K562 (cell line): Measurements from ENCODE around the gene NHSL2. TPM values are rescaled to one million over a fixed set of nuclear protein-coding genes. Genes with fewer than 3 reads are reported as not detected.

ENCODE experiments used
- ATAC-seq: fragments of 200-7000 bp; cut with Tn5 transposase; 3 replicates; pipeline ENCODE4 v1.9.1; 2020; ENCODE audit warnings: moderate library complexity
- BruUV-seq: library from RNA; stranded (reverse); fragments of 400-500 nt; replicated peaks from 2 replicates; lab custom pipeline; 2021; lab: Mats Ljungman, UMichigan
- CTCF ChIA-PET: fragments of 300-600 bp; formaldehyde crosslinking; extraction: SDS; loops from one replicate; lab custom pipeline; 2021; ENCODE audit warnings: low intra/inter-chr PET ratio; lab: Yijun Ruan, JAX
- POLR2A ChIA-PET: fragments of 300-600, 350-650 bp; sonication (Branson Sonifier 250); formaldehyde crosslinking; extraction: SDS; loops from one replicate; lab custom pipeline; 2021; ENCODE audit warnings: antibody characterized with exemption, inconsistent platforms; lab: Yijun Ruan, JAX
- DNase-seq, 4 experiments: peaks; one replicate each; pipeline versions ENCODE4 v3.0.0 to v3.0.0-alpha.2; 2011 to 2018; ENCODE audit warnings: low spot score in 3 of 4, mixed read lengths in 3 of 4; ENCODE audit errors: extremely low read depth in 1 of 4
- FAIRE-seq: peaks from 2 replicates; lab custom pipeline; 2011; peaks lifted over from hg19 to GRCh38; lab: Jason Lieb, UNC
- H2AFZ ChIP-seq: 2 replicates; pipeline ENCODE4 v1.6.0; 2011; ENCODE audit warnings: low read depth, low read length, control low read depth, inconsistent platforms
- H3K27ac ChIP-seq: fragments of 200-600 bp; 3 replicates; pipeline ENCODE4 v1.8.0; 2011; ENCODE audit warnings: low read depth, mild to moderate bottlenecking, control low read depth, inconsistent platforms, low read length, moderate library complexity, mixed read lengths; ENCODE audit errors: extremely low read depth
- H3K27me3 ChIP-seq, 2 experiments: fragments of 300-600 bp in 1 of 2; 2 replicates in 1 of 2; 3 replicates in 1 of 2; pipeline versions ENCODE4 v1.6.0 to v1.8.0; 2011; ENCODE audit warnings: inconsistent platforms in 2 of 2, low read length in 2 of 2, mild to moderate bottlenecking in 1 of 2, mixed read lengths in 1 of 2, moderate library complexity in 1 of 2; ENCODE audit not compliant: control insufficient read depth in 2 of 2, insufficient read depth in 2 of 2
- H3K36me3 ChIP-seq: fragments of 300-600 bp; 3 replicates; pipeline ENCODE4 v1.8.0; 2011; ENCODE audit warnings: mild to moderate bottlenecking, low read length, inconsistent platforms; ENCODE audit not compliant: control insufficient read depth, insufficient read depth
- H3K4me1 ChIP-seq, 2 experiments: fragments of 200-600 bp in 1 of 2; replicated peaks in 1 of 2; 2 replicates in 1 of 2; 3 replicates in 1 of 2; pipeline versions ENCODE4 v1.5.1 to v1.8.0; 2011; ENCODE audit warnings: inconsistent platforms in 2 of 2, low read length in 2 of 2, mild to moderate bottlenecking in 1 of 2, mixed read lengths in 1 of 2, moderate library complexity in 1 of 2; ENCODE audit not compliant: control insufficient read depth in 2 of 2, insufficient read depth in 2 of 2
- H3K4me2 ChIP-seq: 2 replicates; pipeline ENCODE4 v1.6.1; 2011; ENCODE audit warnings: low read length, control low read depth, inconsistent platforms, mixed read lengths; ENCODE audit not compliant: insufficient read depth
- H3K4me3 ChIP-seq: fragments of 200-600 bp; sonication (generic), shearing (Covaris generic); 2 replicates; pipeline ENCODE4 v1.5.1; 2016; ENCODE audit warnings: control low read depth, inconsistent platforms
- H3K79me2 ChIP-seq: fragments of 200-600 bp; 3 replicates; pipeline ENCODE4 v1.8.0; 2011; ENCODE audit warnings: low read length, inconsistent platforms; ENCODE audit not compliant: control insufficient read depth, insufficient read depth
- H3K9ac ChIP-seq, 2 experiments: 2 replicates each; pipeline versions ENCODE4 v1.6.0 to v1.6.1; 2011; ENCODE audit warnings: low read depth in 2 of 2, low read length in 2 of 2, control low read depth in 1 of 2, inconsistent platforms in 1 of 2, mild to moderate bottlenecking in 1 of 2, mixed read lengths in 1 of 2; ENCODE audit not compliant: insufficient read depth in 1 of 2
- H3K9me1 ChIP-seq: one replicate; pipeline ENCODE4 v1.6.0; 2011; ENCODE audit warnings: inconsistent platforms, mild to moderate bottlenecking, low read length, moderate library complexity; ENCODE audit not compliant: control insufficient read depth, insufficient read depth
- H3K9me3 ChIP-seq: replicated peaks from 2 replicates; pipeline ENCODE4 v1.5.1; 2011; ENCODE audit warnings: low read depth, low read length, inconsistent platforms; ENCODE audit not compliant: control insufficient read depth, insufficient read depth
- H4K20me1 ChIP-seq: replicated peaks from 2 replicates; pipeline ENCODE4 v1.6.1; 2011; ENCODE audit warnings: low read length, inconsistent platforms, mixed read lengths; ENCODE audit not compliant: control insufficient read depth, insufficient read depth
- ILF3 ChIP-seq: fragments of 450-650 bp; IDR thresholded peaks from 2 replicates; pipeline ENCODE4 v1.6.1; 2018; ENCODE audit warnings: antibody characterized with exemption, mild to moderate bottlenecking, moderate library complexity, borderline replicate concordance
- POLR2A ChIP-seq: fragments of 450-650 bp; conservative IDR thresholded peaks from 2 replicates; pipeline ENCODE4 v1.6.1; 2016
- PTRF ChIP-seq: fragments of 450-650 bp; IDR thresholded peaks from 2 replicates; pipeline ENCODE4 v1.6.1; 2016; ENCODE audit warnings: mild to moderate bottlenecking, missing genetic modification characterization, missing compliant biosample characterization
- SOX6 ChIP-seq: fragments of 450-650 bp; IDR thresholded peaks from 2 replicates; pipeline ENCODE4 v1.6.1; 2014; ENCODE audit warnings: mild to moderate bottlenecking
- SRSF1 ChIP-seq: fragments of 200-400 bp; formaldehyde crosslinking; IDR thresholded peaks from 2 replicates; pipeline ENCODE4 v1.6.1; 2017; ENCODE audit warnings: mild to moderate bottlenecking, low read depth, low read length, moderate library complexity
- STAT5B ChIP-seq: fragments of 250-450 bp; sonication (Bioruptor Pico); IDR thresholded peaks from 2 replicates; pipeline ENCODE4 v1.8.0; 2021; ENCODE audit warnings: mild to moderate bottlenecking, inconsistent platforms
- TCFL5 ChIP-seq: fragments of 250-450 bp; sonication (Bioruptor Pico); conservative IDR thresholded peaks from 2 replicates; pipeline ENCODE4 v1.6.1; 2021; ENCODE audit warnings: mild to moderate bottlenecking, moderate library complexity, matching md5 sums
- ZBTB26 ChIP-seq: fragments of 450-650 bp; formaldehyde crosslinking; IDR thresholded peaks from 2 replicates; pipeline ENCODE4 v1.4.0; 2022; ENCODE audit warnings: missing genetic modification characterization
- ZNF124 ChIP-seq: sonication (generic); formaldehyde crosslinking; IDR thresholded peaks from 2 replicates; pipeline ENCODE4 v1.8.1; 2022; ENCODE audit warnings: missing genetic modification reagents
- ZNF436 ChIP-seq: fragments of 250-450, 450-650 bp; sonication (Bioruptor Pico); formaldehyde crosslinking; IDR thresholded peaks from 2 replicates; pipeline ENCODE4 v1.7.0; 2020; ENCODE audit warnings: mild to moderate bottlenecking
- WGBS: fragments of 100-300 bp; shearing (Covaris generic); methylation state at CpG from one replicate; pipeline ENCODE4 v1.1.6; 2016; ENCODE audit warnings: low coverage, mixed read lengths; ENCODE audit not compliant: insufficient coverage; ENCODE audit errors: missing lambda C conversion rate; 5-methylcytosine and 5-hydroxymethylcytosine counted together
- in situ Hi-C: fragments of 300-500 bp; cut with MboI; formaldehyde crosslinking; loops from 4 replicates; pipeline ENCODE4 v1.15.0; 2018; ENCODE audit warnings: inconsistent platforms, mixed read lengths
- intact Hi-C: fragments of 100-400 bp; cut with micrococcal nuclease; formaldehyde crosslinking; loops from 2 replicates; pipeline ENCODE4 v1.14.2; 2022
- polyA plus RNA-seq, 8 experiments: library from polyadenylated mRNA; depleted of rRNA in 4 of 8; stranded (reverse) in 5 of 8; unstranded in 3 of 8; fragments of >200 nt; fragmentation: Nextera tagmentation in 2 of 8; fragmentation: Illumina TruSeq in 1 of 8; extraction: Ambion mirVana in 2 of 8; extraction: Trizol in 1 of 8; gene quantifications; 2 replicates each; pipeline versions ENCODE4 v1.2.1 to v1.2.3, GENCODE V29; 2011 to 2014; ENCODE audit warnings: inconsistent platforms in 1 of 8, missing spikeins in 1 of 8
- total RNA-seq, 7 experiments: library from RNA; depleted of rRNA in 6 of 7; stranded (reverse); fragments of >200 nt in 6 of 7; fragmentation: Illumina TruSeq in 2 of 7; extraction: Trizol in 2 of 7; gene quantifications; 2 replicates each; pipeline versions ENCODE4 v1.2.1 to v1.2.3, GENCODE V29; 2011 to 2021; ENCODE audit warnings: low replicate concordance in 1 of 7
- TF ChIP-seq, protein P1 (sequence below): fragments of 250-450 bp; sonication (Bioruptor Pico); IDR thresholded peaks from 2 replicates; pipeline ENCODE4 v1.8.0; 2021; ENCODE audit warnings: borderline replicate concordance, mild to moderate bottlenecking, moderate library complexity; ENCODE audit not compliant: poor library complexity, severe bottlenecking

NHSL2 gene
- total and polyA plus RNA-seq, 9 of the 15 experiments (the other 6 are each of a cell fraction or from before 2014, with no cell fraction given) = 0.02 TPM; not detected in 8

DNA sequence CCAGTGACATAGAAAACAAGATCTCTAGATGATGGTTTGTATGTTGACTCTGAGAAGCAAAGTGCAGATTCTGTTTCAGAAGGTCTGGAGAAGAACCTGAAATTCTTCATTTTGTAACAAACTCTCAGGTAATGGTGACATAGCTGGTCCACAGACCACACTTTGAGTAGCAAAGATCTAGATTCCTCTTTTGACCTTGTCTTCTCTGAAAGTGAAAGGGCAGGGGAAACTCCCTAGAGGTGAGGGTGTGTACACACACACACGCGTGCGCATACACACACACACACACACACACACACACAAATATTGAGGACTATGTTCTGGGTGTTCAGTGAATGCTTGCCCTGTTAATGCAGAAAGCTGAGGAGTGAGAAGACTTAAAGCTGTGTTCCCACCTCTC, 110.1 kb downstream of the NHSL2 start:
- Histone ChIP-seq H4K20me1 (0 out of 2 replicates have a peak, but pooled peaks cover 3% of the 10 kb centered on the region), H3K4me2 (no peak overlapping the region), H3K4me1 (peaks cover 0 to 9% of the 10 kb centered on the region in 2 experiments; a peak in 3 of 5 replicates), H3K9me3 (no peaks in the 10 kb centered on the region), H3K9ac (no peak overlapping the region), H3K9me1 (no peaks in the 10 kb centered on the region), H2AFZ (no peak overlapping the region), H3K79me2 (no peaks in the 10 kb centered on the region), H3K36me3 (no peaks in the 10 kb centered on the region), H3K27ac (no peak overlapping the region), H3K27me3 (peaks cover 0 to 4% of the 10 kb centered on the region in 2 experiments; a peak in 2 of 5 replicates), H3K4me3 (no peak overlapping the region)
- ATAC-seq (no peak), FAIRE-seq (no peak), DNase-seq (no peak)
- no TSS peak for BruUV-seq
- ChIA-PET POLR2A (no interaction called here), CTCF (no interaction called here)
- TF ChIP-seq ZBTB26 (CRISPR knock-in tag) (no peak), SOX6 (no peak), PTRF (tag) (no peak), POLR2A (no peak), TCFL5 (CRISPR knock-in tag) (no peak), SRSF1 (no peak), ZNF436 (no peak), ZNF124 (no peak), ILF3 (no peak), STAT5B (CRISPR knock-in tag) (no peak)
- TF ChIP-seq, protein P1, sequence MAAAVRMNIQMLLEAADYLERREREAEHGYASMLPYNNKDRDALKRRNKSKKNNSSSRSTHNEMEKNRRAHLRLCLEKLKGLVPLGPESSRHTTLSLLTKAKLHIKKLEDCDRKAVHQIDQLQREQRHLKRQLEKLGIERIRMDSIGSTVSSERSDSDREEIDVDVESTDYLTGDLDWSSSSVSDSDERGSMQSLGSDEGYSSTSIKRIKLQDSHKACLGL (CRISPR knock-in tag) = no peak
- in situ Hi-C loops = no loop called here
- intact Hi-C loops = no loop called here
- WGBS = no CpG with 5 or more reads among the region's 3 CpGs
